HepG2 (cell line): ENCODE measurements around the gene CYP2C19. TPM values are rescaled to one million over a fixed set of nuclear protein-coding genes. Genes with fewer than 3 reads are reported as not detected.

Experiments used
- ATAC-seq: fragments of 200-7000 bp; cut with Tn5 transposase; 3 replicates; pipeline ENCODE4 v1.9.1; 2020; ENCODE audit warnings: mild to moderate bottlenecking, moderate library complexity
- BruUV-seq: library from RNA; stranded (reverse); fragments of 400-500 nt; replicated peaks from 2 replicates; lab custom pipeline; 2021; lab: Mats Ljungman, UMichigan
- CTCF ChIA-PET: fragments of 300-600 bp; formaldehyde crosslinking; extraction: SDS; loops from one replicate; lab custom pipeline; 2021; ENCODE audit warnings: low total read pairs, inconsistent platforms, low intra/inter-chr PET ratio; lab: Yijun Ruan, JAX
- POLR2A ChIA-PET: fragments of 350-600 bp; sonication (Branson Sonifier 250); formaldehyde crosslinking; loops from one replicate; lab custom pipeline; 2020; ENCODE audit warnings: antibody characterized with exemption, inconsistent platforms; lab: Yijun Ruan, JAX
- DNase-seq: peaks from one replicate; pipeline ENCODE4 v3.0.0-alpha.2; 2015; ENCODE audit warnings: low spot score
- FAIRE-seq: peaks from 3 replicates; lab custom pipeline; 2011; peaks lifted over from hg19 to GRCh38; lab: Jason Lieb, UNC
- H2AFZ ChIP-seq: one replicate; pipeline ENCODE4 v1.6.1; 2011; ENCODE audit warnings: low read length, inconsistent platforms
- H3K27ac ChIP-seq: fragments of 300-600 bp; 3 replicates; pipeline ENCODE4 v1.8.0; 2011; ENCODE audit warnings: mixed run types, mild to moderate bottlenecking, mixed read lengths, low read length, inconsistent platforms; ENCODE audit not compliant: insufficient read depth; ENCODE audit errors: extremely low read length
- H3K27me3 ChIP-seq, 2 experiments: fragments of 200-600 bp in 1 of 2; 2 replicates in 1 of 2; 3 replicates in 1 of 2; pipeline versions ENCODE4 v1.6.0 to v1.8.0; 2011; ENCODE audit warnings: low read length in 2 of 2, mild to moderate bottlenecking in 2 of 2, moderate library complexity in 2 of 2, inconsistent platforms in 1 of 2; ENCODE audit not compliant: insufficient read depth in 2 of 2, control insufficient read depth in 1 of 2
- H3K36me3 ChIP-seq, 2 experiments: fragments of 200-600 bp in 1 of 2; replicated peaks in 1 of 2; 2 replicates in 1 of 2; 3 replicates in 1 of 2; pipeline versions ENCODE4 v1.5.1 to v1.8.0; 2011; ENCODE audit warnings: low read length in 2 of 2, inconsistent platforms in 1 of 2; ENCODE audit not compliant: insufficient read depth in 2 of 2, control insufficient read depth in 1 of 2
- H3K4me1 ChIP-seq: 2 replicates; pipeline ENCODE4 v1.5.1; 2012; ENCODE audit warnings: low read length, inconsistent platforms; ENCODE audit not compliant: insufficient read depth
- H3K4me2 ChIP-seq: 2 replicates; pipeline ENCODE4 v1.6.0; 2011; ENCODE audit warnings: low read depth, low read length, inconsistent platforms
- H3K4me3 ChIP-seq, 3 experiments: fragments of 200-600 bp in 1 of 3; sonication (generic), shearing (Covaris generic) in 1 of 3; replicated peaks in 1 of 3; 2 replicates each; pipeline ENCODE4 v1.5.1; 2011 to 2016; ENCODE audit warnings: low read length in 3 of 3, inconsistent platforms in 2 of 3, low read depth in 2 of 3, mild to moderate bottlenecking in 2 of 3, control low read depth in 1 of 3, mixed read lengths in 1 of 3; ENCODE audit not compliant: insufficient read depth in 1 of 3
- H3K79me2 ChIP-seq: one replicate; pipeline ENCODE4 v1.6.1; 2011; ENCODE audit warnings: low read length, inconsistent platforms; ENCODE audit not compliant: insufficient read depth
- H3K9ac ChIP-seq: 2 replicates; pipeline ENCODE4 v1.6.0; 2011; ENCODE audit warnings: mild to moderate bottlenecking, low read depth, low read length, inconsistent platforms; ENCODE audit not compliant: insufficient read depth
- H3K9me3 ChIP-seq: 2 replicates; pipeline ENCODE4 v1.5.1; 2012; ENCODE audit warnings: mild to moderate bottlenecking, low read length
- H4K20me1 ChIP-seq: 2 replicates; pipeline ENCODE4 v1.6.0; 2011; ENCODE audit warnings: inconsistent platforms, mild to moderate bottlenecking, low read length, moderate library complexity; ENCODE audit not compliant: insufficient read depth
- FOXP1 ChIP-seq, 2 experiments: fragments of 450-650 bp in 1 of 2; IDR thresholded peaks; 2 replicates each; pipeline ENCODE4 v1.6.1; 2017 to 2018; ENCODE audit warnings: antibody characterized with exemption in 1 of 2
- YY1 ChIP-seq: IDR thresholded peaks from 2 replicates; pipeline ENCODE4 v1.6.1; 2011; ENCODE audit warnings: low read length, low read depth, moderate library complexity, mild to moderate bottlenecking; ENCODE audit not compliant: insufficient read depth, insufficient replicate concordance
- ZNF281 ChIP-seq: sonication (generic); formaldehyde crosslinking; IDR thresholded peaks from 2 replicates; pipeline ENCODE4 v1.4.0; 2020; ENCODE audit warnings: missing genetic modification reagents, borderline replicate concordance
- WGBS: methylation state at CpG from one replicate; pipeline ENCODE4 v1.1.6; 2017; ENCODE audit warnings: low lambda C conversion rate; 5-methylcytosine and 5-hydroxymethylcytosine counted together
- in situ Hi-C: cut with HindIII; loops from 2 replicates; pipeline ENCODE4 v1.10.0; 2017; ENCODE audit warnings: low pct_unique_long_range_greater_than_20kb; ENCODE audit not compliant: extremely low pct_ligation_motif_present
- intact Hi-C: fragments of 100-400 bp; cut with micrococcal nuclease; formaldehyde crosslinking; loops from one replicate; pipeline ENCODE4 v1.10.0; 2022; ENCODE audit not compliant: unreplicated experiment
- polyA plus RNA-seq, 8 experiments: library from polyadenylated mRNA; depleted of rRNA in 3 of 8; stranded (reverse) in 7 of 8; unstranded in 1 of 8; fragments of >200 nt; fragmentation: Illumina TruSeq in 4 of 8; extraction: Trizol in 4 of 8; gene quantifications; 2 replicates each; pipeline versions ENCODE4 v1.2.1 to v1.2.3, GENCODE V29; 2011 to 2016; ENCODE audit warnings: low read depth in 4 of 8, missing spikeins in 1 of 8, mixed read lengths in 1 of 8; ENCODE audit not compliant: insufficient read depth in 1 of 8
- total RNA-seq, 5 experiments: library from RNA; depleted of rRNA; stranded (reverse); fragments of >200 nt; fragmentation: Illumina TruSeq; extraction: Trizol; gene quantifications; 2 replicates each; pipeline ENCODE4 v1.2.3, GENCODE V29; 2016; ENCODE audit warnings: low read depth in 1 of 5
- TF ChIP-seq, protein P1 (sequence below): IDR thresholded peaks from 2 replicates; pipeline ENCODE4 v1.6.1; 2016; ENCODE audit warnings: low read depth

CYP2C19 gene
- total and polyA plus RNA-seq, 2 of the 13 experiments (the other 11 are each of a cell fraction or from before 2014, with no cell fraction given): not detected

- peak; percentile 2 for DNase-seq
- H3K9me3 ChIP-seq: no peaks in the 10 kb centered on the region
- POLR2A ChIA-PET: no interaction called here
- no TSS peak for BruUV-seq
- intact Hi-C loops: no loop called here
- no peaks in the 10 kb centered on the region for H4K20me1 ChIP-seq
- 0% methylated on average over 2 of the region's 4 CpGs for WGBS
- H3K9ac ChIP-seq: no peak overlapping the region
- TF ChIP-seq FOXP1 (IDR thresholded peaks at IDR 0.05) (no peak), FOXP1 (CRISPR knock-in tag; IDR thresholded peaks at IDR 0.05) (0 out of 2 replicates have a peak, but pooled peaks have one; percentile 7), ZNF281 (CRISPR knock-in tag) (peak; percentile 79), YY1 (peak; percentile 21)
- TF ChIP-seq, protein P1, sequence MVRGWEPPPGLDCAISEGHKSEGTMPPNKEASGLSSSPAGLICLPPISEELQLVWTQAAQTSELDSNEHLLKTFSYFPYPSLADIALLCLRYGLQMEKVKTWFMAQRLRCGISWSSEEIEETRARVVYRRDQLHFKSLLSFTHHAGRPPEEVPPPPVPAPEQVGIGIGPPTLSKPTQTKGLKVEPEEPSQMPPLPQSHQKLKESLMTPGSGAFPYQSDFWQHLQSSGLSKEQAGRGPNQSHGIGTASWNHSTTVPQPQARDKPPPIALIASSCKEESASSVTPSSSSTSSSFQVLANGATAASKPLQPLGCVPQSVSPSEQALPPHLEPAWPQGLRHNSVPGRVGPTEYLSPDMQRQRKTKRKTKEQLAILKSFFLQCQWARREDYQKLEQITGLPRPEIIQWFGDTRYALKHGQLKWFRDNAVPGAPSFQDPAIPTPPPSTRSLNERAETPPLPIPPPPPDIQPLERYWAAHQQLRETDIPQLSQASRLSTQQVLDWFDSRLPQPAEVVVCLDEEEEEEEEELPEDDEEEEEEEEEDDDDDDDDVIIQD (CRISPR knock-in tag): no peak
- TF ChIP-seq, all 625 proteins: peak for 3
- no peaks in the 10 kb centered on the region for H3K36me3 ChIP-seq
- CTCF ChIA-PET: no interaction called here
- no peak overlapping the region for H3K4me2 ChIP-seq
- in situ Hi-C loops: no loop called here
- H3K4me1 ChIP-seq: no peaks in the 10 kb centered on the region
- H3K79me2 ChIP-seq: no peaks in the 10 kb centered on the region
- no peak for FAIRE-seq
- H3K4me3 ChIP-seq: no peak overlapping the region
- H3K27ac ChIP-seq: no peak overlapping the region
- H2AFZ ChIP-seq: no peak overlapping the region
- no peaks in the 10 kb centered on the region for H3K27me3 ChIP-seq
- no peak for ATAC-seq
Measured at GRCh38 chr10:94858005-94858404, 95.5 kb downstream of the CYP2C19 start.
